Measurements from ENCODE around the gene CFL1.

The CFL1 gene

GRCh38 chr11:65829459-65829858 is 28.5 kb downstream of the CFL1 start:
- DNase-seq, result no peak

GRCh38 chr11:65826984-65827735 is 30.8 kb downstream of the CFL1 start:
- no peak for DNase-seq

- peak; percentile 4 for DNase-seq
Measured at GRCh38 chr11:65822776-65823528, 35.0 kb downstream of the CFL1 start.

- no peak for DNase-seq
Measured at GRCh38 chr11:65821107-65821506, 36.9 kb downstream of the CFL1 start.

- peak; percentile 92 for DNase-seq
Measured at GRCh38 chr11:65817835-65818680, 39.9 kb downstream of the CFL1 start.

- no peak for DNase-seq
Measured at GRCh38 chr11:65817312-65817834, 40.6 kb downstream of the CFL1 start.

- DNase-seq, result no peak
Measured at GRCh38 chr11:65816696-65817095, 41.3 kb downstream of the CFL1 start.

GRCh38 chr11:65814986-65815565 is 42.9 kb downstream of the CFL1 start:
- DNase-seq, result no peak

GRCh38 chr11:65814131-65814985 is 43.6 kb downstream of the CFL1 start:
- no peak for DNase-seq

GRCh38 chr11:65811764-65812475 is 46.1 kb downstream of the CFL1 start:
- DNase-seq, result no peak

GRCh38 chr11:65810046-65810868 is 47.7 kb downstream of the CFL1 start:
- no peak for DNase-seq

GRCh38 chr11:65809496-65809895 is 48.5 kb downstream of the CFL1 start:
- DNase-seq, result no peak

- no peak for DNase-seq
Measured at GRCh38 chr11:65808744-65809341, 49.1 kb downstream of the CFL1 start.

- no peak for DNase-seq
Measured at GRCh38 chr11:65806979-65807378, 51.0 kb downstream of the CFL1 start.
